HFF-Myc (cell line): Measurements from ENCODE around the gene HDAC8.

Experiments
- DNase-seq: peaks from one replicate; pipeline ENCODE4 v3.0.0-alpha.2; 2011; ENCODE audit warnings: low read depth; ENCODE audit errors: extremely low read depth
- H3K4me3 ChIP-seq: replicated peaks from 2 replicates; pipeline ENCODE4 v1.5.1; 2011; ENCODE audit warnings: low read depth, mild to moderate bottlenecking, control low read depth, low read length
- CTCF ChIP-seq: IDR thresholded peaks from 2 replicates; pipeline ENCODE4 v1.5.1; 2012; ENCODE audit warnings: mild to moderate bottlenecking, low read depth, low read length, control low read depth; ENCODE audit errors: missing control alignments

The HDAC8 gene

DNA sequence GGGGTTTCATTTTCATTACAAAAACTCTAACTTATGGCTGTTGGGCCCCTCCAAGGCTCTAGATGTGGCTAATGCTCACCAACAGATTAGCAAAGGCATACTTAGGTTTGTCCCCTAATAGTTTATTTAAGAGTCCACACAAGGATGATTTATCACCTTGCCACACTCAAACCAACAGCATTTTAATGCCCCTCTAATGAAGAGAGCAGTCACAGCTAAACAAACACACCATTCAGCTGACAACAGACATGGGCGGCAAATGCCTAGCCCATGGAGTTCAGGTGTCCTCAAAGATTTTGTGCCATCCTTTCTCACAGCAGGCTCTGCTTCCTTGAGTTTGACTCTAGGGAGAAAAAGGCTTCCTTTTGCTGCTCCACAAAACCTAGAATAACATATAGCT lies 205.1 kb downstream of the HDAC8 start:
- DNase-seq: no peak
- no peak for TF ChIP-seq CTCF
- H3K4me3 ChIP-seq: no peak overlapping the region

GRCh38 chrX:72366701-72367454 lies 205.8 kb downstream of the HDAC8 start:
- no peak for DNase-seq
- TF ChIP-seq CTCF: no peak
- H3K4me3 ChIP-seq: no peak overlapping the region

DNA sequence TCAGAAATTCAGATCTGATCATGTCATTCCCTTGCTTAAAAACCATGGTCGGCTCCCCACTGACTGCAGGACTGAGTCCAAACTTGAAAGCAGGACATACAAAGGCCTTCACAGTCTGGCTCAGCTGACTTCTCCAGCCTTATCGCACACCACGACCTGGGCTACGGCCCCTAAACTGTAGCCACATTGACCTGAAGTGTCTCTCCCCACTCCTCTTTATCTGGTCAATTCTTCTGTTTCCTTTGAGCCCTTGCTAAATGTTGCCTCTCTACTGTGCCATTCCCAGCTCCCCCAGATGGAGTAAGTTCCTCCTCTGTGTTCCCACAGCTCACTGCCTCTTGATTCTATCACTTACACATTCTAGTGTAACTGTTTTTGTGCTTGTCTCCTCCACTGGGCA lies 206.5 kb downstream of the HDAC8 start:
- no peak for DNase-seq
- no peak overlapping the region for H3K4me3 ChIP-seq
- no peak for TF ChIP-seq CTCF

DNA sequence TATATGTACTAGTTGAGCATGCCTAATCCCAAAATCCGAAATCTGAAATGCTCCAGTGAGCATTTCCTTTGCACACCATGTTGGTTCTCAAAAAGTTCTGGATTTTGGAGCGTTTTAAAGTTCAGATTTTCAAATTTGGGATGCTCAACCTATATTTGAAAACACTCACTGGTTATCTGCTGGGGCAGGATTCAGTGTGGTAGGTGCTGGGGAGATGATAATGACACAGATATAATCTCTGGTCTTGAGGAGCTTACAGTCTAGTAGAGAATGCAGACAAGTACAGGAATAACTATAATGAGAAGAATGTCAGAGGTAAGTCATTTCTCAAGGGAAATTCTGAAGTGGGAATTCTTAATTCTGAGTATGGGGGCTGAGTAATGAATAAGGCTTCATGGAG lies 207.5 kb downstream of the HDAC8 start:
- DNase-seq: no peak
- H3K4me3 ChIP-seq: no peak overlapping the region
- no peak for TF ChIP-seq CTCF

DNA sequence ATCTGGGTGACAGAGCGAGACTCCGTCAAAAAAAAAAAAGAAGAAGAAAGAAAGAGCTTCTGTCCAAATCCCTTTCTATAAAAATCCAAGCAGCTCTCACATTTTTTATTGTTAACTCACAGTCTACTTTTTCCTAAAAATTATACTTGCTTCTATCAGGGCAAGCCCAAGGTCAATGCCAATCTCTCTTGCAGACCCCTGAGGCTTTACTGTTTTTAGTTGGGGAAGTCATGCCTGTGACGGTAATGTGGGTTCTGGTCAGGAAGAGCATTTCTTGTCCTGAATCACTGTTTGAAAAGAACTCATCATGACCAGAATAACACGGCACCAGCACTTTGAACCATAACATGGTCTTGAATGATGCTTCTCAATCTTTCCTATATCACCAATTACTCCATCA lies 212.3 kb downstream of the HDAC8 start:
- no peak overlapping the region for H3K4me3 ChIP-seq
- no peak for DNase-seq
- no peak for TF ChIP-seq CTCF

GRCh38 chrX:72358313-72358712 lies 214.3 kb downstream of the HDAC8 start:
- TF ChIP-seq CTCF: no peak
- no peak overlapping the region for H3K4me3 ChIP-seq
- no peak for DNase-seq

DNA sequence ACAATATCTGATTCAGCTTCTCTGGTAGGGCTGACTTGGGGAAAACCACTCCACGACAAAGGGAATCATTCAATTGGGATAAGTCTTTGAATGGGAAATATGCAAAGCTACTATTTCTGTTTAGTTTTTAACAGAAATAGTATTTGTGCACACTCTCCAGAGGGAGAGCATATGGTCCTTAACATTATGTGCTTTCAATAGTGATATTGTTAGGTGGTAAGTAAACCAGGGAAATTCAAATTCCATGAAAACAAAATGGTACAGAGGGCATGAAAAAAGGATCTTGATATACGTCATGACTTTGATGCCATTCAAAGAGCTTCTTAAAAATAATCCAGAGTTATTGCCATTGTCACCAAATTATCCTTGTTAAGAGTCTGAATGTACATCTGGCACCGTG lies 219.9 kb downstream of the HDAC8 start:
- no peak overlapping the region for H3K4me3 ChIP-seq
- no peak for TF ChIP-seq CTCF
- DNase-seq: no peak
